Activated B cell treated with CpG ODN at 0.5 μM for 24 hours (primary cell): ENCODE results near the gene ZDHHC8. TPM values are rescaled to one million over a fixed set of nuclear protein-coding genes. Genes with fewer than 3 reads are reported as not detected.

Experiments used
- ATAC-seq: fragments of 200-7000 bp; cut with Tn5 transposase; one replicate; pipeline ENCODE4 v1.10.0; 2021; ENCODE audit warnings: low read depth, mild to moderate bottlenecking, moderate library complexity
- CTCF ChIA-PET: fragments of 350-600 bp; sonication (Branson Sonifier 250); formaldehyde crosslinking; loops from one replicate; lab custom pipeline; 2021; ENCODE audit warnings: antibody characterized with exemption; lab: Charles Lee
- POLR2A ChIA-PET: fragments of 350-600 bp; sonication (Branson Sonifier 250); formaldehyde crosslinking; loops from one replicate; lab custom pipeline; 2021; ENCODE audit warnings: antibody characterized with exemption; lab: Charles Lee
- DNase-seq: peaks from one replicate; pipeline ENCODE4 v3.0.0; 2022
- H3K27ac Mint-ChIP-seq: one replicate; pipeline ENCODE4 v1.8.0; 2020; ENCODE audit warnings: mixed read lengths
- H3K27me3 Mint-ChIP-seq: one replicate; pipeline ENCODE4 v1.8.0; 2021; ENCODE audit warnings: mixed read lengths
- H3K36me3 Mint-ChIP-seq: one replicate; pipeline ENCODE4 v1.8.0; 2021; ENCODE audit warnings: low read depth, mixed read lengths
- H3K4me1 Mint-ChIP-seq: one replicate; pipeline ENCODE4 v1.8.0; 2021; ENCODE audit warnings: mixed read lengths
- H3K4me3 Mint-ChIP-seq: one replicate; pipeline ENCODE4 v1.8.0; 2020; ENCODE audit warnings: mild to moderate bottlenecking, mixed read lengths
- H3K9me3 Mint-ChIP-seq: one replicate; pipeline ENCODE4 v1.8.0; 2020; ENCODE audit warnings: mixed read lengths
- CTCF ChIP-seq: fragments of 200-600 bp; IDR thresholded peaks from one replicate; pipeline ENCODE4 v1.8.0; 2022; ENCODE audit warnings: antibody characterized with exemption, mild to moderate bottlenecking
- intact Hi-C: fragments of 100-400 bp; cut with micrococcal nuclease; formaldehyde crosslinking; loops from one replicate; pipeline ENCODE4 v1.15.1; 2024
- total RNA-seq: library from RNA; stranded (reverse); gene quantifications from 2 replicates; pipeline ENCODE4 v1.2.3, GENCODE V29; 2022

ZDHHC8 gene
- total RNA-seq, 1 donor from 2014 or later: 65.6 TPM

- POLR2A ChIA-PET: no interaction called here
Measured at GRCh38 chr22:20181194-20181883, 49.7 kb downstream of the ZDHHC8 start.

GRCh38 chr22:20181884-20182236 lies 50.3 kb downstream of the ZDHHC8 start:
- no peaks in the 10 kb centered on the region for H3K36me3 Mint-ChIP-seq
- no peaks in the 10 kb centered on the region for H3K4me1 Mint-ChIP-seq
- no peaks in the 10 kb centered on the region for H3K9me3 Mint-ChIP-seq
- DNase-seq (no peak), ATAC-seq (no peak)
- H3K27me3 Mint-ChIP-seq: no peaks in the 10 kb centered on the region
- TF ChIP-seq CTCF: no peak
- H3K4me3 Mint-ChIP-seq: no peak overlapping the region
- intact Hi-C loops: no loop called here
- ChIA-PET POLR2A (no interaction called here), CTCF (no interaction called here)
- H3K27ac Mint-ChIP-seq: no peak overlapping the region

More at GRCh38 chr22:20181194-20181883, 49.7 kb downstream of the ZDHHC8 start:
- no peak for TF ChIP-seq CTCF
- no peak for ATAC-seq
- H3K36me3 Mint-ChIP-seq: no peaks in the 10 kb centered on the region
- no peak overlapping the region for H3K27ac Mint-ChIP-seq
- CTCF ChIA-PET: no interaction called here
- no peak overlapping the region for H3K4me3 Mint-ChIP-seq
- no peaks in the 10 kb centered on the region for H3K9me3 Mint-ChIP-seq
- no peaks in the 10 kb centered on the region for H3K27me3 Mint-ChIP-seq
- no peaks in the 10 kb centered on the region for H3K4me1 Mint-ChIP-seq
- intact Hi-C loops: no loop called here
- DNase-seq: no peak

- intact Hi-C loops: no loop called here
- ATAC-seq: no peak
- Mint-ChIP-seq H3K27ac (no peak overlapping the region), H3K27me3 (no peaks in the 10 kb centered on the region), H3K9me3 (no peaks in the 10 kb centered on the region), H3K4me3 (no peak overlapping the region), H3K4me1 (no peaks in the 10 kb centered on the region), H3K36me3 (no peaks in the 10 kb centered on the region)
- TF ChIP-seq CTCF: no peak
- no peak for DNase-seq
- CTCF ChIA-PET: no interaction called here
- POLR2A ChIA-PET: no interaction called here
Measured at GRCh38 chr22:20182365-20182764, 50.8 kb downstream of the ZDHHC8 start.

GRCh38 chr22:20183101-20183500 lies 51.5 kb downstream of the ZDHHC8 start:
- H3K4me1 Mint-ChIP-seq: no peaks in the 10 kb centered on the region
- ChIA-PET CTCF (no interaction called here), POLR2A (no interaction called here)
- intact Hi-C loops: no loop called here
- ATAC-seq (no peak), DNase-seq (no peak)
- no peak for TF ChIP-seq CTCF
- no peaks in the 10 kb centered on the region for H3K27me3 Mint-ChIP-seq
- no peak overlapping the region for H3K4me3 Mint-ChIP-seq
- no peak overlapping the region for H3K27ac Mint-ChIP-seq
- no peaks in the 10 kb centered on the region for H3K9me3 Mint-ChIP-seq
- H3K36me3 Mint-ChIP-seq: no peaks in the 10 kb centered on the region

- Mint-ChIP-seq H3K4me1 (no peaks in the 10 kb centered on the region), H3K9me3 (no peaks in the 10 kb centered on the region), H3K4me3 (no peak overlapping the region), H3K27me3 (no peaks in the 10 kb centered on the region), H3K27ac (no peak overlapping the region), H3K36me3 (no peaks in the 10 kb centered on the region)
- TF ChIP-seq CTCF: no peak
- DNase-seq (no peak), ATAC-seq (no peak)
- intact Hi-C loops: no loop called here
- CTCF ChIA-PET: no interaction called here
- POLR2A ChIA-PET: no interaction called here
Measured at GRCh38 chr22:20183823-20184222, 52.2 kb downstream of the ZDHHC8 start.
